T-helper 1 cell (primary cell): Measurements from ENCODE around the gene THUMPD2.
"Not testable (repeated sequence)": the region's sequence is repeated elsewhere in the genome, so short reads cannot be mapped to it uniquely, and the experiment has no call there.

ENCODE experiments used
- DNase-seq, 5 donors: peaks; one replicate each; pipeline ENCODE4 v3.0.0-alpha.2; 2012 to 2020

THUMPD2 gene

DNA sequence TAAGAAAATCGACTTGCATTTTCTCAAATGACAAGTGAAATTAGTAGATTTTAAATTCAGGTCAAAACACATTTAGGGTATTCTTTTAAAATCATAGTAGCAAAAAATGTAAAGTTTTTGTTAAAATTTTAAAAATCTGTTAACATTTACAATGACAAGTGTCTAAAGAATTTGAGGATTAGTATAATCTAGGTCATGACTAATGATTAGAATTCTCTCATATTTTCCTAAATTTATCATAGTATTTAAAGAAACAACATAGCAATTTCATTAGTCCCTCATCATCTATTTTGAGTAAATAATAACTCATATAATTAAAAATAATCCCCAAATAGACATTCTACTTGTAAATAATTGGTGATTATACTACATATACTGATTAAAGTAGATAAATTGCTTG, 23.6 kb downstream of the THUMPD2 start:
- no peak for DNase-seq

- no peak for DNase-seq
Observed at GRCh38 chr2:39743269-39743776, 35.7 kb downstream of the THUMPD2 start.

DNA sequence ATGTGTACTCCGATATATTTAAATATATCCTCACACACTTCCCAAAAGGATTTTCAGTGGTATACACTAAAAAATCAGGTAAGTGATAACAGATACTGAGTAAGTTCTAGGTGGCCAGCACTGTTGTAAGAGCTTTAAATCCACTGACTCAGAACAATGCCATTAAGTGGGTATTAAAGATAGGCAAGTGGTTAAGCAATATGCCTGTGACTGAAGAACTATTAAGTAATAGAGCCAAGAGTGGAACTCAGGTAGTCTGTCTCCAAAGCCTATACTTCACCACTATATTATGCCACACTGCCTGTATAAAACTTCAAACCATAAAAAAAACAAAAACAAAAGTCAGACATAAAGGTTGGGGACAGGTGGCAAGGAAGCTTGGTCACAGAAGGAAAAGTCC, 37.2 kb downstream of the THUMPD2 start:
- DNase-seq, result no peak

DNA sequence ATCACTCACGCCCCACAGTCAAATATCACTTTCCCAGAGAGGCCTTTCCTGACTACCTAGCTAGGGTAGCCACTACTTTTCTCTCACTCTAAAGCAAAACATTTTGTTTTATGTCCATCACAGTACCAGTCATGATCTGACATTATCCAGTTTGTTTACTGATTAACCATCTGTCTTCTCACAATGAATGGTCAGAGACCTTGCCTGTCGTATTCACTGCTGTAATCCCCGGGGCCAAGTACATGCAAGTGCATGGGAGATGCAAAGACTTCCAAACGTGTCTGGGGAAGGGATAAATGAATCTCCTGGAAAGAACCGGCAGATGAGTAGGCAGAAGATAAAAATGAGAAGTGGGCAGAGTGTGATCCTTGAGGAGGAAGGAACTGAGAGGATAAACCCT, 39.7 kb downstream of the THUMPD2 start:
- no peak for DNase-seq

DNA sequence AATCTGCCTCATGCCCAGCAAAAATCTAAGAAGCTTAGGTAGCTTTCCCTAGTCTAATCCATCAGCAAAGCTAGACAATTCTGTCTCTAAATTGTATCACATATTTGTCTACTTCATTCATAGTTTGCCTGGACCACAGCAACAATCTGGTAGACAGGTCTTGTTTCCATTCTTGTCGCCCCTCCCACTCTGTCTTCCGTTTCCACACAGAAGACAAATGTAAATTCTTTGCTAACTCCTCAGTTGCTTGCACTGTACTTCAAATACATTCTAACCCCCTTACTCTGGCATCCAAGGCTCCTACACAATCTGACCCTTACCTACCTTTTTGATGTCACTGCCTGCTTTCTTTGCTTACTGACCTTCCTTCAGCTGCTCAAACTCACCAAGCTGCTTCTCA, 40.1 kb downstream of the THUMPD2 start:
- DNase-seq, result no peak

DNA sequence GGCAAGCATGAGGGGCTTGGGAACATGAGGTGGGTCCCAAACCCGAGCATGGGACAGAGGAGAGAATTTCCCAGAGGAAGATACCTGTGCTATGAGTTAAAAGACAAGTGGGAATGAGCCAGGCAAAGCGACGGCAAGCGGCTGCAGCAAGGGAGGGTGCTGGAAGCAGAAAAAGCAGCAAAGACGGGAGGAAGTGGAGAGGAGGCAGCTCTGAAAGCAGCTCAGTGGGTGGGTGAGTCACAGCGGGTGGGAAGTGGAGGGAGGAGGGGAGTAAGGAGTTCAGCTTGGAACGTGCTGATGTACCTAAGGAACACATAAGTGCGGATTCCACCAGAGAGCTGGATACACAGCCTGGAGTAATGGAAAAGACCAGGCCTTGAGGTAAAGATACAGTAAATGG, 41.4 kb downstream of the THUMPD2 start:
- DNase-seq, result no peak

- DNase-seq, result no peak
Observed at GRCh38 chr2:39736640-39737039, 42.4 kb downstream of the THUMPD2 start.

DNA sequence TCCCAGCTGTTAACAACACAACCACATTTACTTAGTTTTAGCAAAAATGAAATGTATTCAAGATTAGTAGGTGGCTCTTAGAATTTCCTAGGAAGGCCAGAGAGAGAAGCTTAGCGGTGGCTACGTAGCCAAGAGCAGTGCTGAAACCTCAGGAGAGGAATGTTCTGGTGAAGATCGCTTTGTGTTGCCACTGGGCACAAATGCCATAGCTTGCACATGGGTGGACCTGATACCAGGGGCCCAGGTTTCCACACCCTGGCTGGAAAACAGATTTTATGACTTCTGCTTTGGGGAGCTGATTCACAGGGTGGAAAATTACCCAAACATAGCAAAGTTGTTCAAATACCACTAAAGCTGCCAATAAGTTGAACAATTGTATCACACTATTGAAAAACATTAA, 43.4 kb downstream of the THUMPD2 start:
- no peak for DNase-seq

DNA sequence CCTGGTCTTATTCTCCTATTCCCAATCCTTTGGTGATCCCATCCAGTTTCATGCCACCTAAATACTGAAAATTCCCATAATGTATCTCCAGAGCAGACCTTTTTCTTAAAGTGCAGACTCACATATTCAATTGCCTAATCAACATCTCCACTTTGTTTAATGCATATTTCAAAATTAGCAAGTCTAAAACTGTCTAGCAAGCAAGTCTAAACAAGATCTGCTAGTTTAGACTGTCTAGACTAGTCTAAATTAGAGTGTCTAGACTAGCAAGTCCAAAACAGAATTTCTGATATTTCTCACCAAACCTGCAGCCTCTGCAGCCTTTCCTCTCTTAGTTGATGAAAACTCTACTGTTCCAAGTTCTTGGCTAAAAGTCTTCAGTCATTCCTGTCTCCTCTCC, 44.6 kb downstream of the THUMPD2 start:
- DNase-seq, result no peak

GRCh38 chr2:39733070-39733674, 45.9 kb downstream of the THUMPD2 start:
- no peak for DNase-seq

GRCh38 chr2:39732482-39732881, 46.6 kb downstream of the THUMPD2 start:
- DNase-seq, result no peak

DNA sequence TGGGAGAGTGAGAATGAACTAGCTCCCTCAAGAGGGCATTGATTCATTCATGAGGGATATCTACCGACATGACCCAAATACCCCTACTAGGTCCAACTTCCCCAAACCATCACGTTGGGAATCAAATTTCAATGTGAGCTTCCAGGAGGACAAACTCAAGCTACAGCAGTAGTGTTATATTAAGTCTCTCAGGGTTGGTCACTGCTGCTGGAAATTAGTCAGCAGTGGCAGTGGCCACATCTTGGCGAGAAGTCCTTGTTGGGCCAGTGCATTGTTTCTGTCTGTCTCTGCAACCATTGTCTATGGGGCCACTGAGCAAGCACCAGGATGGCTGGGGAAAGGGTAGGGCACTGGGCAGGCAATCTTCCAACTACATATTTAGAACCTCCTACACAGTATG, 47.5 kb downstream of the THUMPD2 start:
- DNase-seq, result no peak

GRCh38 chr2:39730685-39731302, 48.3 kb downstream of the THUMPD2 start:
- peak in 1 of 5 donors; percentile 7 for DNase-seq

DNA sequence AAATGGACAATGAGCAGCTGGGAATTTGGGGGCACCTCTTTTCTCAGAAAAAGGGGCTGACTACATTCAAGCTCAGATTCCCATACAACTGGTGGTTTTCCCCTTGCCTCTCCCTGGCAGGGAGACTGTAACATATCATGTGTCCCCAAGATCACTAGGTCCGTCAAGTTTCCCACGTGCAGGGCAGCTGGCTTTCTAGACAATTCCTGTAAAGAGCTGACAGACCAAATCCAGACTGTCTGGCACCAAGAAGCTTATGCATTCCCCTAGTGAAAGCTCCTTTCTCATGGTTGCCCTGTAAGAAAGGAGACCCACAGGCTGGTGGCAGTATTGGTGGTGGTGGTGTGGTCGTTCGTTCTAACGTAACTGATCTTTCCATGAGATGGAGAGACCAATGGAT, 48.8 kb downstream of the THUMPD2 start:
- no peak for DNase-seq

DNA sequence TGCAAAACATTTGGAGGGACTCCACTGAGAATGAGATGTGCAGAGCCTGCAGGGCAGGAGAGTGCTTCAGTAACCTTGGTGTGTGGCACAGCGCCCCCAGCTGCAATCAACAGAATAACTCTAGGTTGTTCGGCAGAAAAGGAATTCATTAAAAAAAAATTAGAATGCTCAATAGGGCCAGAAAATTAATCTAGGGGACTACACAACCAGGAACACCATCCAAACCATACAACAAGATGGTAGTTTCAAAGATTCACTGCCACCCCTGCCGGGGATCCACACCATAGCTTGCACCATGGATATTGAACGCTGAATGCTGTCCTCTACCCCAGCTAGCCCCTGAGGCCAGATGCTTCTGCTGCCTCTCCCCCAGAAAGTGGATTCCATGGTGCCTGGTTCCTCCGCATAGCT, 50.1 kb downstream of the THUMPD2 start:
- peak in 1 of 5 donors; percentile 10 for DNase-seq

DNA sequence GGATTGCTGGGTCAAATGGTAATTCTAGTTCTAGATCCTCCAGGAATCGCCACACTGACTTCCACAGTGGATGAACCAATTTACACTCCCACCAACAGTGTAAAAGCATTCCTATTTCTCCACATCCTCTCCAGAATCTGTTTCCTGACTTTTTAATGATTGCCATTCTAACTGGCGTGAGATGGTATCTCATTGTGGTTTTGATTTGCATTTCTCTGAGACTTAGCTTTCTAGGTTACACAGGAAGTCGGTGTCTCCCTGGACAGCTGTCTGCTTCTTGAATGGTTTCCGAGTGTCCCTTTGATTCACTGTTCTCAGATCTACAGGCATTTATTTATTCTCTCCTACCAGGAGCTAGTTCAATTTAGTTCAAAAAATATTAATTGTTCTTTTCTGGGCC, 51.0 kb downstream of the THUMPD2 start:
- not testable (repeated sequence) for DNase-seq

DNA sequence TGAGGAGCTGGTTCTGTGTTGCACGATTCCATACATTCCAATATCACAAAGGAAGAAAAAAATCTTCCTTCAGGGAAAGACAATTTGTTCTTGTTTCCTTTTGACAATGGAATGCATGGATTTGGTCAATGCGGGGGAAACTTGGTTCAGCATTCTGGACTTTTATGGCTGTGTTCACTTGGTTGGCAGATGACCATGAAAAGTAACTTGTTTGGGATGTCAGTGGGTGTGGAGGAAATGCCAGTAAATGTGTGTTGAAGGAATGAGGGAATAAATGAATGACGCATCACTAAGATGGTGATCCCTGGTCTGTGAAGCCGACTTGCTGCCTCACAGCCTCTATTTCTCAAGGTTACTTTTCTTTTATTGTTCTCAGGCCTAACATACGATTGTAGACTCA, 53.7 kb downstream of the THUMPD2 start:
- no peak for DNase-seq

DNA sequence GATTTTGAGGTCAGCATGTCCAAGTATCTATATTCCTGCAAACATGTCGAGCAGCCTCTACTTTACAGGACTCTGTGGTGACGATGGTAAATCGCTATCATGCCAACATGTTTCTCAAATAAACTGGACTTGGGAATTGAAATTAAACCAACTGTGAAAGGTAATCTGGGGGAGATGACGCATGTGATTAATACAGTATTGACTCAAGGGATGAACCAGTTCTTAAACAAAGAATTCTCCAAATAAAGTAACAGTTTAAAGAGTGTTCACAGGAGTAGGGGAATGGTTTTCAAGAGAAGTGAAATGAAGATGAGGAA, 54.3 kb downstream of the THUMPD2 start:
- no peak for DNase-seq

DNA sequence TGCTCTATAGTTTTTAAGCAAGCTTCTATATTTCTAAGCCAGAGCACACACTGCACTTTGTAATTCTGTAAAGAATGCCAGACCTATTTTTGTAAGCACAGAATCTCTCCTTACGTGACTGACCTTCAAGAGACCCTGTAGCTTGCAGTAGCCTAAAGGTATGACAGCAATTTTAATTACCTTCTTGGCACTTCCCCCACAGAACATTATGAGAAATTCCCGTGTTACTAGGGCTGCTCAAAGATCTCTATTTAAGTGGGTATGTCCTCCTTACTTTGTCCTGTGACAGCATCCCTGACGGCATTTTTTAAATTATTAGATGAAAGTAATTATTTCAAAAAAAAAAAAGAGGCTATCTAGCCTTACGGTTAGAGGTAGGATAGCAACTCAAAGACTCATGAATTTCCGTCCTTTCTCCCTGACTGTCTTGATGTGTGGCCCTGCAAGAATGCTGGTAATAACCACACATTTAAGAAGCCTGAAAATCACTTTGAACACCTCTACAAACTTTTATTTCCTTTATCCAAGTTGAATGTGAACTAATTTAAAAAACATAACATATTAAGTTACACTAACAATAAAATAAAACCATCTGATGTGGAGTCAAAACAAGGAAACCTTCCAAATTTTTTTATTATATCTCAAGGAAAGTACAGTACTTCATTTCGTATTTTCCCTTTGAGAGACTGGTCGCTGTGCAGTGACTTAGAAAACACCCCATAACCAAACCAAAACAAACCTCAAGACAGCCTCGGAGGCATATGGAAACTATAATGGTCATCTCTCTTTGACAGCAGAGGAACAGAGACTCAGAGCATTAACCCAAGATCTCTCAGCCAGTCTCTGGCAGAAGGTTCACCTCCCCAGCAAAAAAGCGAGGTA, 54.9 kb downstream of the THUMPD2 start:
- no peak for DNase-seq

GRCh38 chr2:39723497-39723896, 55.6 kb downstream of the THUMPD2 start:
- no peak for DNase-seq

DNA sequence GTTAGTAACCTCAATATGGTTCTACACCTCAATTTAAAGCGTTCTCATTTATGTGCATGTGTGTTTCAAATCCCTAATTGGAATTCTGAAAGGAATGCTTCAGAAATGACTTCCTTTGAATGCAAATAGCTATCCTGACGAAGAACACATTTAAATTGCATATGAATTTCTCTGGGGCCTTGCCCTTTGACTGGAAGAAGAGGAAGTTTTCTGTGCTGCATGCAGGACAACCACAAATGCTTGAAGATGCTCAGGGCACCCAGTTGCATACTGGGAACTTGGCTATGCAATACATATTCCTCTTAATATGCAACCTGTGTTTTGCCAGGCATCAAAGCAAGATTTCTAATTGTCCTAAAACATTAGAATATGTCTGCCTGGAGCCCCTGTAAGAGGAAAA, 58.1 kb downstream of the THUMPD2 start:
- DNase-seq, result no peak

DNA sequence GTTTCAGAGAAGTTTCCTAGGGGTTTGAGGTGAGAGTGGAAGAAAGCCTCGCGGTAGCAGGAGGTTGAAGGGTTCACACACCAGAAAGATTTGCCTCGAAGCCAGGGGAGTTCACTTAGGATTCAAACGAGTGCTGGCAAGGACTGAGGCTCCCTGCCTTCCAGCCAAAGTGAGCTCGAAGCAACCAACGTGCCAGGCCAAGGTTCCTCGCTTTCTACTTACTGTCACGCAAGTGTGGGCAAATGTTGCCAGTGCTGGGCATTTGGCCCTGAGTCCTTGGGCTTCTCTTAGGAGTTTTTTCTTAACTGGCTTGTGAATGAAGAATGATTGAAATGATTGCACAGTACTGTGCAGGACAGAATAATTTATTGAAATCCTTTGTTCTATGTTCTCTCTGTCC, 59.7 kb downstream of the THUMPD2 start:
- no peak for DNase-seq

GRCh38 chr2:39718483-39718882, 60.6 kb downstream of the THUMPD2 start:
- no peak for DNase-seq

GRCh38 chr2:39717067-39717466, 62.0 kb downstream of the THUMPD2 start:
- DNase-seq, result no peak
